T-cell (primary cell): ENCODE measurements around the gene THSD7A. TPM values are rescaled to one million over a fixed set of nuclear protein-coding genes. Genes with fewer than 3 reads are reported as not detected.

Experiments
- ATAC-seq, 4 experiments: fragments of 200-7000 bp in 3 of 4; fragments of 150-1000 bp in 1 of 4; cut with Tn5 transposase; replicated peaks in 1 of 4; 1 replicate in 3 of 4; 2 replicates in 1 of 4; pipeline ENCODE4 v1.10.0; 2021; ENCODE audit warnings: moderate library complexity in 3 of 4, mild to moderate bottlenecking in 2 of 4, moderate number of reproducible peaks in 1 of 4
- CTCF ChIA-PET, 2 donors: fragments of 300-600 bp; sonication (Branson Sonifier 250); formaldehyde crosslinking; loops; one replicate each; lab custom pipeline; 2022; ENCODE audit warnings: antibody characterized with exemption in 2 of 2; lab: Charles Lee
- POLR2A ChIA-PET, 2 donors: fragments of 300-600 bp; sonication (Branson Sonifier 250); formaldehyde crosslinking; loops; one replicate each; lab custom pipeline; 2022; ENCODE audit warnings: antibody characterized with exemption in 2 of 2; lab: Charles Lee
- DNase-seq, 35 experiments: peaks; one replicate each; pipeline versions ENCODE4 v3.0.0 to v3.0.0-alpha.2; 2013 to 2023
- H3K27ac ChIP-seq: one replicate; pipeline ENCODE4 v1.5.1; 2013; ENCODE audit warnings: low read length
- H3K27me3 ChIP-seq, 2 experiments: replicated peaks in 1 of 2; 1 replicate in 1 of 2; 2 replicates in 1 of 2; pipeline versions ENCODE4 v1.6.1 to v1.7.0; 2013; ENCODE audit warnings: low read length in 1 of 2, mixed read lengths in 1 of 2; ENCODE audit not compliant: control insufficient read depth in 2 of 2, insufficient read depth in 2 of 2; ENCODE audit errors: extremely low read depth in 1 of 2
- H3K36me3 ChIP-seq, 2 donors: 1 replicate in 1 of 2; 2 replicates in 1 of 2; pipeline versions ENCODE4 v1.6.1 to v1.7.0; 2013; ENCODE audit warnings: low read length in 1 of 2; ENCODE audit not compliant: control insufficient read depth in 2 of 2, insufficient read depth in 1 of 2; ENCODE audit errors: extremely low read depth in 1 of 2
- H3K4me1 ChIP-seq, 2 experiments: 1 replicate in 1 of 2; 2 replicates in 1 of 2; pipeline versions ENCODE4 v1.6.1 to v1.7.0; 2013; ENCODE audit warnings: low read length in 2 of 2, mixed read lengths in 1 of 2; ENCODE audit not compliant: insufficient read depth in 2 of 2, control insufficient read depth in 1 of 2; ENCODE audit errors: extremely low read depth in 1 of 2
- H3K4me3 ChIP-seq, 2 donors: 1 replicate in 1 of 2; 2 replicates in 1 of 2; pipeline versions ENCODE4 v1.5.1 to v1.7.0; 2013; ENCODE audit warnings: mild to moderate bottlenecking in 2 of 2, low read length in 1 of 2, moderate library complexity in 1 of 2; ENCODE audit not compliant: control insufficient read depth in 1 of 2; ENCODE audit errors: extremely low read depth in 1 of 2
- H3K9me3 ChIP-seq: 2 replicates; pipeline ENCODE4 v1.7.0; 2013
- H3K27ac Mint-ChIP-seq, 2 donors: one replicate each; pipeline ENCODE4 v1.8.0; 2020 to 2021; ENCODE audit warnings: mild to moderate bottlenecking in 2 of 2, mixed read lengths in 2 of 2
- H3K27me3 Mint-ChIP-seq, 2 donors: one replicate each; pipeline ENCODE4 v1.8.0; 2021 to 2022; ENCODE audit warnings: mixed read lengths in 2 of 2
- H3K36me3 Mint-ChIP-seq: one replicate; pipeline ENCODE4 v1.8.0; 2021; ENCODE audit warnings: mixed read lengths
- H3K4me1 Mint-ChIP-seq, 3 donors: one replicate each; pipeline ENCODE4 v1.8.0; 2020 to 2022; ENCODE audit warnings: mixed read lengths in 3 of 3, mild to moderate bottlenecking in 1 of 3
- H3K4me3 Mint-ChIP-seq, 3 donors: one replicate each; pipeline ENCODE4 v1.8.0; 2020 to 2022; ENCODE audit warnings: mild to moderate bottlenecking in 3 of 3, mixed read lengths in 3 of 3, moderate library complexity in 3 of 3
- H3K9me3 Mint-ChIP-seq, 3 donors: one replicate each; pipeline ENCODE4 v1.8.0; 2020 to 2022; ENCODE audit warnings: mixed read lengths in 3 of 3
- WGBS: methylation state at CpG from one replicate; pipeline ENCODE4 v1.1.5; 2013; ENCODE audit warnings: missing lambda C conversion rate; ENCODE audit not compliant: insufficient coverage; 5-methylcytosine and 5-hydroxymethylcytosine counted together
- total RNA-seq, 35 experiments: library from RNA in 6 of 35; stranded (reverse) in 6 of 35; fragments of 120-200 nt in 1 of 35; gene quantifications; one replicate each; pipeline versions ENCODE4 v1.2.1 to v1.2.4 and lab custom pipeline; 2013 to 2026

Gene THSD7A
- total RNA-seq, 5 donors from 2014 or later (not counting 1 experiment from before 2014, with no cell fraction given), result 0.08 to 0.33 TPM; not detected in 3

- Mint-ChIP-seq H3K9me3 (peaks cover 0 to 4% (median 3%) of the 10 kb centered on the region in 3 donors), H3K36me3 (no peaks in the 10 kb centered on the region), H3K4me3 (no peak overlapping the region), H3K27ac (no peak overlapping the region), H3K4me1 (no peaks in the 10 kb centered on the region), H3K27me3 (no peaks in the 10 kb centered on the region)
- H3K27me3 ChIP-seq, result no peaks in the 10 kb centered on the region
- H3K4me1 ChIP-seq, result no peaks in the 10 kb centered on the region
- 100% methylated on average over 1 of the region's 2 CpGs for WGBS
- H3K4me3 ChIP-seq, result no peak overlapping the region
- no peak overlapping the region for H3K27ac ChIP-seq
- no peaks in the 10 kb centered on the region for H3K36me3 ChIP-seq
- DNase-seq (no peak), ATAC-seq (no peak)
- H3K9me3 ChIP-seq, result no peaks in the 10 kb centered on the region
- ChIA-PET CTCF (no interaction called here), POLR2A (no interaction called here)
Measured at GRCh38 chr7:11858026-11858425, 26.0 kb upstream of the THSD7A start.

GRCh38 chr7:11848251-11848650, 16.3 kb upstream of the THSD7A start:
- Histone ChIP-seq H3K4me1 (no peaks in the 10 kb centered on the region), H3K4me3 (no peak overlapping the region), H3K9me3 (no peaks in the 10 kb centered on the region), H3K27me3 (no peaks in the 10 kb centered on the region), H3K27ac (no peak overlapping the region), H3K36me3 (no peaks in the 10 kb centered on the region)
- H3K27ac Mint-ChIP-seq, result no peak overlapping the region
- ATAC-seq, result no peak
- DNase-seq, result no peak
- H3K4me3 Mint-ChIP-seq, result no peak overlapping the region
- H3K4me1 Mint-ChIP-seq, result no peaks in the 10 kb centered on the region
- H3K36me3 Mint-ChIP-seq, result no peaks in the 10 kb centered on the region
- no peaks in the 10 kb centered on the region for H3K27me3 Mint-ChIP-seq
- ChIA-PET CTCF (no interaction called here), POLR2A (no interaction called here)
- WGBS, result no CpG with 5 or more reads among the region's 3 CpGs
- H3K9me3 Mint-ChIP-seq, result no peaks in the 10 kb centered on the region

- Mint-ChIP-seq H3K4me3 (no peak overlapping the region), H3K27ac (no peak overlapping the region), H3K36me3 (no peaks in the 10 kb centered on the region), H3K9me3 (no peaks in the 10 kb centered on the region), H3K27me3 (no peaks in the 10 kb centered on the region), H3K4me1 (no peaks in the 10 kb centered on the region)
- no peak overlapping the region for H3K27ac ChIP-seq
- ChIA-PET CTCF (no interaction called here), POLR2A (no interaction called here)
- H3K27me3 ChIP-seq, result no peaks in the 10 kb centered on the region
- H3K4me3 ChIP-seq, result no peak overlapping the region
- H3K36me3 ChIP-seq, result no peaks in the 10 kb centered on the region
- H3K4me1 ChIP-seq, result no peaks in the 10 kb centered on the region
- WGBS, result no CpG with 5 or more reads among the region's 2 CpGs
- no peak for ATAC-seq
- no peaks in the 10 kb centered on the region for H3K9me3 ChIP-seq
- no peak for DNase-seq
Measured at GRCh38 chr7:11847336-11847735, 15.3 kb upstream of the THSD7A start.

- Mint-ChIP-seq H3K27ac (no peak overlapping the region), H3K27me3 (no peaks in the 10 kb centered on the region), H3K4me3 (no peak overlapping the region), H3K36me3 (no peaks in the 10 kb centered on the region), H3K9me3 (no peaks in the 10 kb centered on the region), H3K4me1 (no peaks in the 10 kb centered on the region)
- H3K36me3 ChIP-seq, result no peaks in the 10 kb centered on the region
- WGBS, result no CpG with 5 or more reads among the region's 5 CpGs
- H3K4me1 ChIP-seq, result no peaks in the 10 kb centered on the region
- no peak for DNase-seq
- H3K27me3 ChIP-seq, result no peaks in the 10 kb centered on the region
- no peaks in the 10 kb centered on the region for H3K9me3 ChIP-seq
- ChIA-PET POLR2A (no interaction called here), CTCF (no interaction called here)
- ATAC-seq, result no peak
- no peak overlapping the region for H3K27ac ChIP-seq
- H3K4me3 ChIP-seq, result no peak overlapping the region
Measured at GRCh38 chr7:11846361-11846955, 14.5 kb upstream of the THSD7A start.

- ATAC-seq, result no peak
- Mint-ChIP-seq H3K27me3 (no peaks in the 10 kb centered on the region), H3K4me1 (no peaks in the 10 kb centered on the region), H3K27ac (no peak overlapping the region), H3K9me3 (no peaks in the 10 kb centered on the region), H3K36me3 (no peaks in the 10 kb centered on the region), H3K4me3 (no peak overlapping the region)
- ChIA-PET CTCF (no interaction called here), POLR2A (no interaction called here)
- DNase-seq, result no peak
- Histone ChIP-seq H3K36me3 (no peaks in the 10 kb centered on the region), H3K4me3 (no peak overlapping the region), H3K27me3 (no peaks in the 10 kb centered on the region), H3K27ac (no peak overlapping the region), H3K4me1 (no peaks in the 10 kb centered on the region), H3K9me3 (no peaks in the 10 kb centered on the region)
- 60% methylated on average over 1 of the region's 1 CpG for WGBS
Measured at GRCh38 chr7:11843113-11843765, 11.2 kb upstream of the THSD7A start.

- peaks cover 0 to 3% (median 0%) of the 10 kb centered on the region in 3 donors for H3K9me3 Mint-ChIP-seq
- H3K36me3 Mint-ChIP-seq, result no peaks in the 10 kb centered on the region
- no peaks in the 10 kb centered on the region for H3K27me3 ChIP-seq
- H3K27ac Mint-ChIP-seq, result no peak overlapping the region
- DNase-seq, result no peak
- no peak overlapping the region for H3K4me3 ChIP-seq
- POLR2A ChIA-PET, result no interaction called here
- no peaks in the 10 kb centered on the region for H3K9me3 ChIP-seq
- peak in 1 of 4 experiments; percentile 13 for ATAC-seq
- H3K4me1 ChIP-seq, result no peaks in the 10 kb centered on the region
- H3K4me1 Mint-ChIP-seq, result no peaks in the 10 kb centered on the region
- H3K27me3 Mint-ChIP-seq, result no peaks in the 10 kb centered on the region
- CTCF ChIA-PET, result no interaction called here
- H3K4me3 Mint-ChIP-seq, result no peak overlapping the region
- H3K36me3 ChIP-seq, result no peaks in the 10 kb centered on the region
- H3K27ac ChIP-seq, result no peak overlapping the region
Measured at GRCh38 chr7:11841657-11842056, 9.7 kb upstream of the THSD7A start.
